ENCODE measurements around the gene MOV10L1.

Gene MOV10L1

GRCh38 chr22:50169774-50170341 lies 80.1 kb downstream of the MOV10L1 start:
- peak; percentile 32 for DNase-seq (ENCODE audit: low read depth)
- TF ChIP-seq CTCF (IDR thresholded peaks at IDR 0.05; ENCODE audit: insufficient read depth, low read depth, low read length, missing control alignments): no peak
- H3K4me3 ChIP-seq (ENCODE audit: low read length): peak overlapping the region; percentile 26

- H3K4me3 ChIP-seq (ENCODE audit: low read length): peak within 1 kb of the TSS; percentile 26
- no peak for DNase-seq (ENCODE audit: low read depth)
- TF ChIP-seq CTCF (IDR thresholded peaks at IDR 0.05; ENCODE audit: insufficient read depth, low read depth, low read length, missing control alignments): no peak
Measured at GRCh38 chr22:50170453-50171318, 80.9 kb downstream of the MOV10L1 start, which contains the start of gene PANX2. Gene PANX2, plus strand, starts transcription at chr22:50170731. Its CDS starts 0 bp downstream, at chr22:50170731.

GRCh38 chr22:50171319-50171964 lies 81.6 kb downstream of the MOV10L1 start:
- no peak overlapping the region for H3K4me3 ChIP-seq (ENCODE audit: low read length)
- TF ChIP-seq CTCF (IDR thresholded peaks at IDR 0.05; ENCODE audit: insufficient read depth, low read depth, low read length, missing control alignments): no peak
- DNase-seq (ENCODE audit: low read depth): no peak

GRCh38 chr22:50171965-50172421 lies 82.2 kb downstream of the MOV10L1 start:
- no peak overlapping the region for H3K4me3 ChIP-seq (ENCODE audit: low read length)
- TF ChIP-seq CTCF (IDR thresholded peaks at IDR 0.05; ENCODE audit: insufficient read depth, low read depth, low read length, missing control alignments): no peak
- DNase-seq (ENCODE audit: low read depth): no peak

- no peak overlapping the region for H3K4me3 ChIP-seq (ENCODE audit: low read length)
- TF ChIP-seq CTCF (IDR thresholded peaks at IDR 0.05; ENCODE audit: insufficient read depth, low read depth, low read length, missing control alignments): no peak
- DNase-seq (ENCODE audit: low read depth): no peak
Measured at GRCh38 chr22:50173311-50173982, 83.6 kb downstream of the MOV10L1 start.

- no peak for TF ChIP-seq CTCF (IDR thresholded peaks at IDR 0.05; ENCODE audit: insufficient read depth, low read depth, low read length, missing control alignments)
- DNase-seq (ENCODE audit: low read depth): no peak
- no peak overlapping the region for H3K4me3 ChIP-seq (ENCODE audit: low read length)
Measured at GRCh38 chr22:50173983-50174355, 84.2 kb downstream of the MOV10L1 start.
